Tibial nerve (tissue), 4 donors: ENCODE data around the gene GRIA1.

Source experiments
- EP300 ChIP-seq, 2 donors: sonication (generic); formaldehyde crosslinking; IDR thresholded peaks; one replicate each; pipeline ENCODE4 v1.6.1; 2017; ENCODE audit warnings: antibody characterized with exemption in 2 of 2, mild to moderate bottlenecking in 1 of 2
- POLR2A ChIP-seq, 2 donors: fragments of 450-650 bp; IDR thresholded peaks; one replicate each; pipeline ENCODE4 v1.6.1; 2017; ENCODE audit warnings: antibody characterized with exemption in 2 of 2, mild to moderate bottlenecking in 2 of 2, moderate library complexity in 2 of 2
- TF ChIP-seq, protein P1 (sequence below), 5 experiments: fragments of 200-600 bp in 3 of 5; fragments of 450-650 bp in 2 of 5; sonication (generic) in 3 of 5; IDR thresholded peaks; one replicate each; pipeline ENCODE4 v1.5.1; 2016 to 2019; ENCODE audit warnings: antibody characterized with exemption in 5 of 5, mild to moderate bottlenecking in 3 of 5, moderate library complexity in 2 of 5

DNA sequence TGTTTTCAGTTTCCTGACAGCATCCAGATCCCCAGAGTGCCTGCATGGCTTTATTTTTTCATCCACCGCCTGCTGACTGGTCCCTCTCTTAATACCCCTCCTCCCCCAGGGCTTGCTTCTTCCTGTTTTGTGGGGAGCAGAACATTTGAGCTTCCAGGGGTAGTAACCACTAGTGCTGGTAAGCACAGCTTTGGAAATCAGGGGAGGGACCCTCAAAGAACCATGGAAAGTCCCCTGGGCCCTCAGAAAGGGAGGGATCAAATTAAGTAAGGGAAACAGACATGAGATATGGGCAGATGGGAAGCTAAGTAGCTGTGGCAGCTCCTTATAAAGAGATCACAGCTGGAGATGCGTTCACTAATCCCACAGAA is 26.8 kb downstream of the GRIA1 start:
- TF ChIP-seq, protein P1, sequence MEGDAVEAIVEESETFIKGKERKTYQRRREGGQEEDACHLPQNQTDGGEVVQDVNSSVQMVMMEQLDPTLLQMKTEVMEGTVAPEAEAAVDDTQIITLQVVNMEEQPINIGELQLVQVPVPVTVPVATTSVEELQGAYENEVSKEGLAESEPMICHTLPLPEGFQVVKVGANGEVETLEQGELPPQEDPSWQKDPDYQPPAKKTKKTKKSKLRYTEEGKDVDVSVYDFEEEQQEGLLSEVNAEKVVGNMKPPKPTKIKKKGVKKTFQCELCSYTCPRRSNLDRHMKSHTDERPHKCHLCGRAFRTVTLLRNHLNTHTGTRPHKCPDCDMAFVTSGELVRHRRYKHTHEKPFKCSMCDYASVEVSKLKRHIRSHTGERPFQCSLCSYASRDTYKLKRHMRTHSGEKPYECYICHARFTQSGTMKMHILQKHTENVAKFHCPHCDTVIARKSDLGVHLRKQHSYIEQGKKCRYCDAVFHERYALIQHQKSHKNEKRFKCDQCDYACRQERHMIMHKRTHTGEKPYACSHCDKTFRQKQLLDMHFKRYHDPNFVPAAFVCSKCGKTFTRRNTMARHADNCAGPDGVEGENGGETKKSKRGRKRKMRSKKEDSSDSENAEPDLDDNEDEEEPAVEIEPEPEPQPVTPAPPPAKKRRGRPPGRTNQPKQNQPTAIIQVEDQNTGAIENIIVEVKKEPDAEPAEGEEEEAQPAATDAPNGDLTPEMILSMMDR (IDR thresholded peaks at IDR 0.05), result no peak
- no peak for TF ChIP-seq POLR2A (IDR thresholded peaks at IDR 0.05)
- no peak for TF ChIP-seq EP300 (IDR thresholded peaks at IDR 0.05)
